Measurements from ENCODE around the gene NCL.
"Not testable (repeated sequence)": the region's sequence is repeated elsewhere in the genome, so short reads cannot be mapped to it uniquely, and the experiment has no call there.

The NCL gene

GRCh38 chr2:231454361-231454791 lies 9.9 kb downstream of the NCL start:
- Histone ChIP-seq H3K27ac (ENCODE audit: low read length) (no peak overlapping the region), H3K4me3 (ENCODE audit: low read length) (no peak overlapping the region), H3K27me3 (ENCODE audit: insufficient read depth, low read length) (no peaks in the 10 kb centered on the region), H3K4me1 (ENCODE audit: insufficient read depth, low read length) (no peaks in the 10 kb centered on the region; the same call in 1 of the 2 replicates), H3K9ac (ENCODE audit: low read depth, low read length) (no peak overlapping the region), H3K9me3 (ENCODE audit: insufficient read depth, low read depth, low read length) (no peaks in the 10 kb centered on the region), H3K36me3 (ENCODE audit: insufficient read depth, low read depth, low read length) (peaks cover 75% of the 10 kb centered on the region)

DNA sequence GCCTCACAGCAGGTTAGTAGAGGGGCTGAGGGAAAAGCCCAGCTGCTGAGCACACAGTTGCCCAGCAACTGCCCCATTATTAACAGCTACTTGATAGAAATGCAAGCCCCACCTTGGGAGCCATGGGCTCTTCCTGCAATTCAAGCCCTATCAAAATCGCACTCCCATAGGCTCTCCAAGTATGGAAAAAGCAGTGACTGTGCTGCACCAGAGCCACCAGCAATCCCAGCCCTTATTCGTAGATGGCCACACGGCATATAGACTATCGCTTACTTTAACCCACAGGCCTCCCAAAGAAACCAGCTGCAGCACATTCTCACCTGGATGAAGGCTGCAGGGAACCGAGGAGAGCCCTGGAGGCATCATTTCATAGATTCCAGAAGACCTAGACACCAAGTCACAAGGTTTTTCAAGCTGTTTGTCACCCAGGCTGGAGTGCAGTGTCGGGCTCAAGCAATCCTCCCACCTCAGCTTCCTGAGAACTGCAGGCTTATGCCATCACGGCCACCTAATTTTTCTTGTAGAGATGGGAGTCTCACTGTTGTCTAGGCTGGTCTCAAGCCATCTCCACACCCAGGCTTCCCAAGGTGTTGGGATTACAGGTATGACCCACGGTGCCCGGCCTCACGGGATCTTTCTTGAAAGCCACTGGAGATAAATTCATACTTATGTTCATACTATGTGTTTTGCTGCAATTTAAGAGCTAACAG lies 11.3 kb downstream of the NCL start:
- H3K36me3 ChIP-seq (ENCODE audit: insufficient read depth, low read depth, low read length) = peaks cover 61% of the 10 kb centered on the region

GRCh38 chr2:231450548-231450989 lies 13.7 kb downstream of the NCL start:
- Histone ChIP-seq H3K4me3 (ENCODE audit: low read length) (no peak overlapping the region), H3K27ac (ENCODE audit: low read length) (no peak overlapping the region), H3K27me3 (ENCODE audit: insufficient read depth, low read length) (no peaks in the 10 kb centered on the region), H3K9ac (ENCODE audit: low read depth, low read length) (no peak overlapping the region), H3K9me3 (ENCODE audit: insufficient read depth, low read depth, low read length) (no peaks in the 10 kb centered on the region), H3K36me3 (ENCODE audit: insufficient read depth, low read depth, low read length) (peaks cover 37% of the 10 kb centered on the region), H3K4me1 (ENCODE audit: insufficient read depth, low read length) (no peaks in the 10 kb centered on the region; the same call in 1 of the 2 replicates)

More for the DNA sequence above, 11.3 kb downstream of the NCL start:
- H3K4me1 ChIP-seq (ENCODE audit: insufficient read depth, low read length) = no peaks in the 10 kb centered on the region; the same call in 1 of the 2 replicates
- H3K27me3 ChIP-seq (ENCODE audit: insufficient read depth, low read length) = no peaks in the 10 kb centered on the region
- no peak overlapping the region for H3K27ac ChIP-seq (ENCODE audit: low read length)
- no peaks in the 10 kb centered on the region for H3K9me3 ChIP-seq (ENCODE audit: insufficient read depth, low read depth, low read length)
- no peak overlapping the region for H3K9ac ChIP-seq (ENCODE audit: low read depth, low read length)
- no peak overlapping the region for H3K4me3 ChIP-seq (ENCODE audit: low read length)

- Histone ChIP-seq H3K9me3 (ENCODE audit: insufficient read depth, low read depth, low read length) (no peaks in the 10 kb centered on the region), H3K4me1 (ENCODE audit: insufficient read depth, low read length) (no peaks in the 10 kb centered on the region; the same call in 1 of the 2 replicates), H3K36me3 (ENCODE audit: insufficient read depth, low read depth, low read length) (peaks cover 27% of the 10 kb centered on the region), H3K27ac (ENCODE audit: low read length) (no peak overlapping the region), H3K4me3 (ENCODE audit: low read length) (no peak overlapping the region), H3K27me3 (ENCODE audit: insufficient read depth, low read length) (no peaks in the 10 kb centered on the region), H3K9ac (ENCODE audit: low read depth, low read length) (no peak overlapping the region)
These were observed 14.7 kb downstream of the NCL start for GRCh38 chr2:231449503-231450054.

GRCh38 chr2:231436957-231437356 lies 27.3 kb downstream of the NCL start:
- no peaks in the 10 kb centered on the region for H3K27me3 ChIP-seq (ENCODE audit: insufficient read depth, low read length)
- H3K9ac ChIP-seq (ENCODE audit: low read depth, low read length) = no peak overlapping the region
- no peaks in the 10 kb centered on the region for H3K36me3 ChIP-seq (ENCODE audit: insufficient read depth, low read depth, low read length)
- H3K9me3 ChIP-seq (ENCODE audit: insufficient read depth, low read depth, low read length) = 0 out of 2 replicates have a peak, but pooled peaks cover 4% of the 10 kb centered on the region
- H3K27ac ChIP-seq (ENCODE audit: low read length) = no peak overlapping the region
- no peak overlapping the region for H3K4me3 ChIP-seq (ENCODE audit: low read length)
- H3K4me1 ChIP-seq (ENCODE audit: insufficient read depth, low read length) = no peaks in the 10 kb centered on the region

- Histone ChIP-seq H3K9ac (ENCODE audit: low read depth, low read length) (no peak overlapping the region), H3K4me1 (ENCODE audit: insufficient read depth, low read length) (no peaks in the 10 kb centered on the region; the same call in 1 of the 2 replicates), H3K36me3 (ENCODE audit: insufficient read depth, low read depth, low read length) (no peaks in the 10 kb centered on the region), H3K9me3 (ENCODE audit: insufficient read depth, low read depth, low read length) (0 out of 2 replicates have a peak, but pooled peaks cover 10% of the 10 kb centered on the region), H3K4me3 (ENCODE audit: low read length) (no peak overlapping the region), H3K27me3 (ENCODE audit: insufficient read depth, low read length) (no peaks in the 10 kb centered on the region), H3K27ac (ENCODE audit: low read length) (no peak overlapping the region)
These were observed 30.3 kb downstream of the NCL start for GRCh38 chr2:231433990-231434389.

- Histone ChIP-seq H3K9me3 (ENCODE audit: insufficient read depth, low read depth, low read length) (0 out of 2 replicates have a peak, but pooled peaks cover 10% of the 10 kb centered on the region), H3K27me3 (ENCODE audit: insufficient read depth, low read length) (no peaks in the 10 kb centered on the region), H3K4me1 (ENCODE audit: insufficient read depth, low read length) (no peaks in the 10 kb centered on the region; the same call in 1 of the 2 replicates), H3K36me3 (ENCODE audit: insufficient read depth, low read depth, low read length) (no peaks in the 10 kb centered on the region), H3K9ac (ENCODE audit: low read depth, low read length) (no peak overlapping the region), H3K4me3 (ENCODE audit: low read length) (no peak overlapping the region), H3K27ac (ENCODE audit: low read length) (no peak overlapping the region)
These were observed 32.7 kb downstream of the NCL start for GRCh38 chr2:231431606-231432005.

DNA sequence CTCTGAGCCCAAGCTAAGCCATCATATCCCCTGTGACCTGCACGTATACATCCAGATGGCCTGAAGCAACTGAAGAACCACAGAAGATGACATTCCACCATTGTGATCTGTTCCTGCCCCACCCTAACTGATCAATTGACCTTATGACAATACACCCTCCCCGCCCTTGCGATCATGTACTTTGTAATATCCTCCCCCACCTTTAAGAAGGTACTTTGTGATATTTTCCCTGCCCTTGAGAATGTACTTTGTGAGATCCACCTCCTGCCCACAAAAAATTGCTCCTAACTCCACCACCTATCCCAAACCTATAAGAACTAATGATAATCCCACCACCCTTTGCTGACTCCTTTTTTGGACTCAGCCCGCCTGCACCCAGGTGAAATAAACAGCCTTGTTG lies 33.8 kb downstream of the NCL start:
- H3K27ac ChIP-seq (ENCODE audit: low read length); H3K4me3 ChIP-seq (ENCODE audit: low read length); H3K36me3 ChIP-seq (ENCODE audit: insufficient read depth, low read depth, low read length); H3K4me1 ChIP-seq (ENCODE audit: insufficient read depth, low read length); H3K9me3 ChIP-seq (ENCODE audit: insufficient read depth, low read depth, low read length); H3K9ac ChIP-seq (ENCODE audit: low read depth, low read length); H3K27me3 ChIP-seq (ENCODE audit: insufficient read depth, low read length): not testable (repeated sequence)

DNA sequence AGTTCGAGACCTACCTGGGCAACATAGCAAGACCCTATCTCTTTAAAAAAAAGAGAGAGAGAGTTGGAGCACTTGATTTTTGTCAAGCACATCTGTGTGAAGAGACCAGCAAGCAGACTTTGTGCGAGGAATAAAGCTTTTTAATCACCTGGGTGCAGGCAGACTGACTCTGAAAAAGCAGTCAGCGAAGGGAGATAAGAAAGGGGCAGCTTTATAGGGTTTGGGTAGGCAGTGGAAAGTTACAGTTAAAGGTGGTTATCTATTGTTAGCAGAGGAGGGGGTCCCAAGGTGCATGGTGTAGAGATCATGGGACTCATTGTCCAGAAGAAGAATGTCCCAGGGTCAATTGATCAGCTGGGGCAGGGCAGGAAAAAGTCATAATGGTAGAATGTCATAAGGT lies 34.4 kb downstream of the NCL start:
- H3K4me3 ChIP-seq (ENCODE audit: low read length) = no peak overlapping the region
- 0 out of 2 replicates have a peak, but pooled peaks cover 10% of the 10 kb centered on the region for H3K9me3 ChIP-seq (ENCODE audit: insufficient read depth, low read depth, low read length)
- H3K27ac ChIP-seq (ENCODE audit: low read length) = no peak overlapping the region
- H3K9ac ChIP-seq (ENCODE audit: low read depth, low read length) = no peak overlapping the region
- H3K27me3 ChIP-seq (ENCODE audit: insufficient read depth, low read length) = no peaks in the 10 kb centered on the region; the same call in 1 of the 2 replicates
- H3K36me3 ChIP-seq (ENCODE audit: insufficient read depth, low read depth, low read length) = no peaks in the 10 kb centered on the region
- no peaks in the 10 kb centered on the region; the same call in 1 of the 2 replicates for H3K4me1 ChIP-seq (ENCODE audit: insufficient read depth, low read length)

GRCh38 chr2:231429152-231429551 lies 35.1 kb downstream of the NCL start:
- no peaks in the 10 kb centered on the region; the same call in 1 of the 2 replicates for H3K27me3 ChIP-seq (ENCODE audit: insufficient read depth, low read length)
- H3K4me3 ChIP-seq (ENCODE audit: low read length) = no peak overlapping the region
- no peak overlapping the region for H3K9ac ChIP-seq (ENCODE audit: low read depth, low read length)
- no peak overlapping the region for H3K27ac ChIP-seq (ENCODE audit: low read length)
- H3K36me3 ChIP-seq (ENCODE audit: insufficient read depth, low read depth, low read length) = no peaks in the 10 kb centered on the region
- 0 out of 2 replicates have a peak, but pooled peaks cover 10% of the 10 kb centered on the region for H3K9me3 ChIP-seq (ENCODE audit: insufficient read depth, low read depth, low read length)
- no peaks in the 10 kb centered on the region; the same call in 1 of the 2 replicates for H3K4me1 ChIP-seq (ENCODE audit: insufficient read depth, low read length)

DNA sequence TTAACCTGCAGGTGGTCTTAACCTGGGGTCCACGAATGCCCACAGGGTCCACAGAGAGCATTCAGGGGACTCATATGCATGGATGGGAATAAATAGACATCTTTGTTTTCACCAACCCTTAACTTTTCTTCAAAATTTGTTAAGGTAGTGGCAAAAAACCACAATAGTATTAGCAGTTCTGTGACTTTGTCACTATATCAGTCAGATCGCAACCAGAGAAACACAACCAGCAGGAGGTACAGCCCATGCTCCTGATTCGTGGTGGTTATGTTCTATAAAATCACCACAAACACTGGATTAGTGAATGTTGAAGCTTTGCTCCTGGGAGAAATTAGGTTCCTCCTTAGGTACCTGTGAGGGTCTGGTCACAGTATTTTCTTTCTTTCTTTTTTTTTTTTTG lies 37.2 kb downstream of the NCL start:
- H3K4me1 ChIP-seq (ENCODE audit: insufficient read depth, low read length) = no peaks in the 10 kb centered on the region; the same call in 1 of the 2 replicates
- H3K27ac ChIP-seq (ENCODE audit: low read length) = no peak overlapping the region
- no peak overlapping the region for H3K4me3 ChIP-seq (ENCODE audit: low read length)
- 0 out of 2 replicates have a peak, but pooled peaks cover 8% of the 10 kb centered on the region for H3K9me3 ChIP-seq (ENCODE audit: insufficient read depth, low read depth, low read length)
- no peaks in the 10 kb centered on the region for H3K36me3 ChIP-seq (ENCODE audit: insufficient read depth, low read depth, low read length)
- H3K9ac ChIP-seq (ENCODE audit: low read depth, low read length) = no peak overlapping the region
- no peaks in the 10 kb centered on the region; the same call in 1 of the 2 replicates for H3K27me3 ChIP-seq (ENCODE audit: insufficient read depth, low read length)

All from iPS-20b (cell line).